Lower leg skin (tissue), 4 donors: ENCODE measurements around the gene FAM227B. TPM values are rescaled to one million over a fixed set of nuclear protein-coding genes. Genes with fewer than 3 reads are reported as not detected.

Experiments used
- DNase-seq, 2 donors: peaks; one replicate each; pipeline ENCODE4 v3.0.0-alpha.2; 2019; ENCODE audit warnings: low spot score in 2 of 2
- H3K4me3 ChIP-seq: fragments of 200-600 bp; sonication (generic); 2 replicates; pipeline ENCODE4 v1.5.1; 2017; ENCODE audit warnings: mild to moderate bottlenecking, low read depth; ENCODE audit not compliant: poor library complexity, severe bottlenecking
- POLR2A ChIP-seq, 2 donors: fragments of 450-650 bp; IDR thresholded peaks; one replicate each; pipeline ENCODE4 v1.6.1; 2016 to 2017; ENCODE audit warnings: antibody characterized with exemption in 2 of 2, mild to moderate bottlenecking in 1 of 2, moderate library complexity in 1 of 2
- WGBS, 2 donors: methylation state at CpG; one replicate each; pipeline ENCODE4 v1.1.5; 2018; 5-methylcytosine and 5-hydroxymethylcytosine counted together
- intact Hi-C: fragments of 100-400 bp; cut with DNase I; formaldehyde crosslinking; loops from one replicate; pipeline ENCODE4 v1.15.0; 2023; ENCODE audit warnings: low total_unique reads
- total RNA-seq, 4 donors: library from RNA; depleted of rRNA; stranded (reverse); fragments of >200 nt; gene quantifications; one replicate each; pipeline ENCODE4 v1.1.0, GENCODE V29; 2016
- TF ChIP-seq, protein P1 (sequence below), 3 donors: fragments of 450-650 bp; IDR thresholded peaks; one replicate each; pipeline ENCODE4 v1.5.1; 2016; ENCODE audit warnings: antibody characterized with exemption in 3 of 3, mild to moderate bottlenecking in 3 of 3, moderate library complexity in 2 of 3

Gene FAM227B
- total RNA-seq, 4 donors from 2014 or later, result 3.7 to 9.4 (median 5.5) TPM

DNA sequence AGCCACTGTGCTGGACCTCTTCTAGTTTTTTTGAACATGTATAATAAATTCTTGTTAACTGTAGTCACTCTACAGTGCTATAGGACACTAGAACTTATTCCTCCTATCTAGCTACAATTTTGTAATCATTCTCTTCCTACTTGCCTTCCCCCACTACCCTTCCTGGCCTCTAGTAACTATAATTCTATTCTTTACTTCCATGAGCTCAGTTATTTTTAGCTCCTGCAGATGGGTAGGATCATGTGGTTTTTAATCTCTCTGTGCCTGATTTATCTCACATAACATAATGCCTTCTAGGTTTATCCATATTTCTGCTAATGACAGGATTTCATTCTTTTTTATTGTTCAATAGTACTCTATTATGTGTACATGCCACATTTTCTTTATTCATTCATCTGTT, 310.7 kb downstream of the FAM227B start:
- intact Hi-C loops, result no loop called here
- TF ChIP-seq POLR2A (IDR thresholded peaks at IDR 0.05), result no peak
- TF ChIP-seq, protein P1, sequence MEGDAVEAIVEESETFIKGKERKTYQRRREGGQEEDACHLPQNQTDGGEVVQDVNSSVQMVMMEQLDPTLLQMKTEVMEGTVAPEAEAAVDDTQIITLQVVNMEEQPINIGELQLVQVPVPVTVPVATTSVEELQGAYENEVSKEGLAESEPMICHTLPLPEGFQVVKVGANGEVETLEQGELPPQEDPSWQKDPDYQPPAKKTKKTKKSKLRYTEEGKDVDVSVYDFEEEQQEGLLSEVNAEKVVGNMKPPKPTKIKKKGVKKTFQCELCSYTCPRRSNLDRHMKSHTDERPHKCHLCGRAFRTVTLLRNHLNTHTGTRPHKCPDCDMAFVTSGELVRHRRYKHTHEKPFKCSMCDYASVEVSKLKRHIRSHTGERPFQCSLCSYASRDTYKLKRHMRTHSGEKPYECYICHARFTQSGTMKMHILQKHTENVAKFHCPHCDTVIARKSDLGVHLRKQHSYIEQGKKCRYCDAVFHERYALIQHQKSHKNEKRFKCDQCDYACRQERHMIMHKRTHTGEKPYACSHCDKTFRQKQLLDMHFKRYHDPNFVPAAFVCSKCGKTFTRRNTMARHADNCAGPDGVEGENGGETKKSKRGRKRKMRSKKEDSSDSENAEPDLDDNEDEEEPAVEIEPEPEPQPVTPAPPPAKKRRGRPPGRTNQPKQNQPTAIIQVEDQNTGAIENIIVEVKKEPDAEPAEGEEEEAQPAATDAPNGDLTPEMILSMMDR (IDR thresholded peaks at IDR 0.05), result no peak
- no peak overlapping the region for H3K4me3 ChIP-seq
- no peak for DNase-seq

DNA sequence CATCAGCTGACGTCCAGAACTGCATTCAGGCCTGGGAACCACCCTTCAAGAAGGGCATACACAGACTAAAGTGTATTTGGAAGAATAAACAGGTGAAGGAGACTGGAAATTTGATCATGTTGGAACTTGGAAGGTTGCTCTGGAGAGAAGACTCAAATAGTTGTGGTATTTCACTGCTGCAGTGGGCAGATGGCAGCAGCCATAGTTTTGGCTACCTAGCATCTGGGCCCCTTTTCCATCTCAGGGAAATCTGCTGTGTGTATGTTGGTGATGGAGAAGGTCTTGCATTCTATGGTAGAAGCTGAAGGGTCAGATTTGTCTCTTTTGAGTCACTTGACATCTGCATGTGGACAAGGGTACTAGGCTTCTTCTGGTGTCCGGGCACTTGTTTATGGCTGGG, 311.9 kb downstream of the FAM227B start:
- no peak for DNase-seq
- intact Hi-C loops, result no loop called here

DNA sequence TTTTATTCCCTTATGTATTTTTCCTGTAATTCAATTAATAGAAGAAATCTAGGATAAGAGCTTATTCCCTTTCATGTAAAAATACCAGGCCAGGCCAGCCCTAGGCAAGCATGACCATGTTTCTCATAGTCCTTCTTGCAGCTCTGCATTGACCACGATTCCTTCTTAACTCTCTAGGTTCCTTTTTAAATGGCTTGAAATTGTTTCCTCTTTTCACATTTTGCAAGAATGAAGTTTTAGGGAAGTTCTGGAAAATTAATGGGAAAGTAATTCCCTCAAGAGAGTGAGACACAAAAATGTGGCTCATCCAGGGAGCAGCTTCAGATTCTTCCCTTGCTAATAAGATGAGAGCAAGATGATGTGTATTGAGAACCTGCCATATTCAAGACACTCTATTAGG, 314.1 kb downstream of the FAM227B start:
- TF ChIP-seq, protein P1 (IDR thresholded peaks at IDR 0.05), result no peak
- no peak for TF ChIP-seq POLR2A (IDR thresholded peaks at IDR 0.05)
- intact Hi-C loops, result no loop called here
- no peak for DNase-seq
- H3K4me3 ChIP-seq, result no peak overlapping the region
- WGBS, 2 donors, result 73 to 94% methylated on average over 1 of the region's 1 CpG

More for the DNA sequence above, 311.9 kb downstream of the FAM227B start:
- WGBS, 2 donors, result 97 to 98% methylated on average over 2 of the region's 2 CpGs
- TF ChIP-seq POLR2A (IDR thresholded peaks at IDR 0.05), result no peak
- TF ChIP-seq, protein P1 (IDR thresholded peaks at IDR 0.05), result no peak
- no peak overlapping the region for H3K4me3 ChIP-seq

DNA sequence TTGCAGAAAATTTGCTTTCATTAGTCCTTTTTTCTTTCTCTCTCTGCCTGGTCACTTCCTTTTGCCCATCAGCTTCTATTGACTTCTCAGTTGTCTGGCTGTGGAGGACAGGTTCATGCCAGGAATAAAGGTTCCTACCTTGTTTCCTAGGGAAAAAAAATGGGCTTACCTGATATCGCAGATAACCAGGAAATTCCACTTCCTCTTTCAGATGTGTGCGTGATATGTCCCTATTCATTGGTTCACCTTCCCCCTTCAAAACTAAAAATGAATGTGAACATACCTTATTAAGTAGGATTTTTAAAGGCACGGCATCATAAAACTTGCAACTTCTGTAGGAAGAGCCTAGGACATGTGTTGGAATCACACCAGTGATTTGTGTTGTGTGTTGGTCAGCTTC, 317.6 kb downstream of the FAM227B start:
- intact Hi-C loops, result no loop called here
- no peak overlapping the region for H3K4me3 ChIP-seq
- WGBS, 2 donors, result 89 to 90% methylated on average over 3 of the region's 3 CpGs
- no peak for TF ChIP-seq POLR2A (IDR thresholded peaks at IDR 0.05)
- TF ChIP-seq, protein P1 (IDR thresholded peaks at IDR 0.05), result no peak
- no peak for DNase-seq

DNA sequence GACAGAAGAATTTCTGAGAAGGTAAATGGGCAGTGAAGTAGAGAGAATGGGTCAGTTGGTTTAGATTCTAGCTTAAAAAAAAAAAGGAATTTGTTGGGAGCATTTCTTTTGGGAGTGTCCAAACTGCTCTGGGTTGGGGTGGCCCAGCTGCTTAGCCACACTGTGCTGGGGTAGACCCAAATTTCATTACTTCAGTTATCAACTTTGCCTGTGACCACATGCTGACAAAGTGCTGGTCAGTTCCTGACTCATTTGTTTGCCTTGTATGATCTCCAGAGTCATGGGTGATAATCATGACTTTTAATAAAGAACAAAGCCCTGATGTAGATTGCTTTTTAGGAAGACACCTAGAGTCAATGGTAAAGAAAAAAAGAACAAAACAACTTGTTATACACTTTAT, 319.1 kb downstream of the FAM227B start:
- no peak for TF ChIP-seq POLR2A (IDR thresholded peaks at IDR 0.05)

DNA sequence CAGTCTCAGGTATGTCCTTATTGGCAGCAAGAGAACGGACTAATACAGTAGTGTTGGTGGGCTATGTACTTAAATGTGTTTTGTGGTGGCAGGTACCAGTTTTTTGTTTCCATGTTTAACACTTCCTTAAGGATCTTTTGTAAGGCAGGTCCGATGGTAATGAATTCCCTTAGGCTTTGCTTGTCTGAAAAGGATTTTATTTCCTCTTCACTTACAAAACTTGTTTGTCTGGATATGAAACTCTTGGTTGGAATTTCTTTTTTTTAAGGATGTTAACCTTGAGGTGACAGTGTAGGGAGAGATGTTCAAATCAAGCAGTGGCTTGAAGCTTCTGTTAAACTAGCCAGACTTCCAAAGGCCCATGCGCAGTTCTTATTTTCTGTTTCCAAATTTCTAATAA, 319.8 kb downstream of the FAM227B start:
- no peak overlapping the region for H3K4me3 ChIP-seq
- intact Hi-C loops, result no loop called here
- TF ChIP-seq POLR2A (IDR thresholded peaks at IDR 0.05), result no peak
- TF ChIP-seq, protein P1 (IDR thresholded peaks at IDR 0.05), result no peak
- WGBS, 2 donors, result 64 to 71% methylated on average over 3 of the region's 3 CpGs
- no peak for DNase-seq

More for the DNA sequence above, 319.1 kb downstream of the FAM227B start:
- H3K4me3 ChIP-seq, result no peak overlapping the region
- DNase-seq, result no peak
- intact Hi-C loops, result no loop called here
